HepG2 (cell line): ENCODE data around the gene LANCL2. TPM values are rescaled to one million over a fixed set of nuclear protein-coding genes. Genes with fewer than 3 reads are reported as not detected.

ENCODE experiments used
- ATAC-seq: fragments of 200-7000 bp; cut with Tn5 transposase; 3 replicates; pipeline ENCODE4 v1.9.1; 2020; ENCODE audit warnings: mild to moderate bottlenecking, moderate library complexity
- Bru-seq: library from RNA; stranded (reverse); fragments of 400-500 nt; gene quantifications from one replicate; lab custom pipeline; 2021; lab: Mats Ljungman, UMichigan
- BruChase-seq, 2 experiments: library from RNA; stranded (reverse); fragments of 400-500 nt; gene quantifications; one replicate each; lab custom pipeline; 2021; lab: Mats Ljungman, UMichigan
- BruUV-seq: library from RNA; stranded (reverse); fragments of 400-500 nt; replicated peaks from 2 replicates; lab custom pipeline; 2021; lab: Mats Ljungman, UMichigan
- CTCF ChIA-PET: fragments of 300-600 bp; formaldehyde crosslinking; extraction: SDS; loops from one replicate; lab custom pipeline; 2021; ENCODE audit warnings: low total read pairs, inconsistent platforms, low intra/inter-chr PET ratio; lab: Yijun Ruan, JAX
- POLR2A ChIA-PET: fragments of 350-600 bp; sonication (Branson Sonifier 250); formaldehyde crosslinking; loops from one replicate; lab custom pipeline; 2020; ENCODE audit warnings: antibody characterized with exemption, inconsistent platforms; lab: Yijun Ruan, JAX
- DNase-seq: peaks from one replicate; pipeline ENCODE4 v3.0.0-alpha.2; 2015; ENCODE audit warnings: low spot score
- FAIRE-seq: peaks from 3 replicates; lab custom pipeline; 2011; peaks lifted over from hg19 to GRCh38; lab: Jason Lieb, UNC
- H2AFZ ChIP-seq: one replicate; pipeline ENCODE4 v1.6.1; 2011; ENCODE audit warnings: low read length, inconsistent platforms
- H3K27ac ChIP-seq: fragments of 300-600 bp; 3 replicates; pipeline ENCODE4 v1.8.0; 2011; ENCODE audit warnings: mixed run types, mild to moderate bottlenecking, mixed read lengths, low read length, inconsistent platforms; ENCODE audit not compliant: insufficient read depth; ENCODE audit errors: extremely low read length
- H3K27me3 ChIP-seq, 2 experiments: fragments of 200-600 bp in 1 of 2; 2 replicates in 1 of 2; 3 replicates in 1 of 2; pipeline versions ENCODE4 v1.6.0 to v1.8.0; 2011; ENCODE audit warnings: low read length in 2 of 2, mild to moderate bottlenecking in 2 of 2, moderate library complexity in 2 of 2, inconsistent platforms in 1 of 2; ENCODE audit not compliant: insufficient read depth in 2 of 2, control insufficient read depth in 1 of 2
- H3K36me3 ChIP-seq, 2 experiments: fragments of 200-600 bp in 1 of 2; replicated peaks in 1 of 2; 2 replicates in 1 of 2; 3 replicates in 1 of 2; pipeline versions ENCODE4 v1.5.1 to v1.8.0; 2011; ENCODE audit warnings: low read length in 2 of 2, inconsistent platforms in 1 of 2; ENCODE audit not compliant: insufficient read depth in 2 of 2, control insufficient read depth in 1 of 2
- H3K4me1 ChIP-seq: 2 replicates; pipeline ENCODE4 v1.5.1; 2012; ENCODE audit warnings: low read length, inconsistent platforms; ENCODE audit not compliant: insufficient read depth
- H3K4me2 ChIP-seq: 2 replicates; pipeline ENCODE4 v1.6.0; 2011; ENCODE audit warnings: low read depth, low read length, inconsistent platforms
- H3K4me3 ChIP-seq, 3 experiments: fragments of 200-600 bp in 1 of 3; sonication (generic), shearing (Covaris generic) in 1 of 3; replicated peaks in 1 of 3; 2 replicates each; pipeline ENCODE4 v1.5.1; 2011 to 2016; ENCODE audit warnings: low read length in 3 of 3, inconsistent platforms in 2 of 3, low read depth in 2 of 3, mild to moderate bottlenecking in 2 of 3, control low read depth in 1 of 3, mixed read lengths in 1 of 3; ENCODE audit not compliant: insufficient read depth in 1 of 3
- H3K79me2 ChIP-seq: one replicate; pipeline ENCODE4 v1.6.1; 2011; ENCODE audit warnings: low read length, inconsistent platforms; ENCODE audit not compliant: insufficient read depth
- H3K9ac ChIP-seq: 2 replicates; pipeline ENCODE4 v1.6.0; 2011; ENCODE audit warnings: mild to moderate bottlenecking, low read depth, low read length, inconsistent platforms; ENCODE audit not compliant: insufficient read depth
- H3K9me3 ChIP-seq: 2 replicates; pipeline ENCODE4 v1.5.1; 2012; ENCODE audit warnings: mild to moderate bottlenecking, low read length
- H4K20me1 ChIP-seq: 2 replicates; pipeline ENCODE4 v1.6.0; 2011; ENCODE audit warnings: inconsistent platforms, mild to moderate bottlenecking, low read length, moderate library complexity; ENCODE audit not compliant: insufficient read depth
- AHR ChIP-seq: IDR thresholded peaks from 2 replicates; pipeline ENCODE4 v1.6.1; 2018; ENCODE audit warnings: missing genetic modification reagents, missing compliant biosample characterization
- HMGXB3 ChIP-seq: sonication (generic); formaldehyde crosslinking; IDR thresholded peaks from 2 replicates; pipeline ENCODE4 v1.4.0; 2020; ENCODE audit warnings: missing genetic modification reagents, borderline replicate concordance
- SOX6 ChIP-seq, 2 experiments: fragments of 450-650 bp in 1 of 2; sonication (generic) in 1 of 2; formaldehyde crosslinking in 1 of 2; IDR thresholded peaks; 2 replicates each; pipeline versions ENCODE4 v1.4.0 to v1.6.1; 2017 to 2020; ENCODE audit warnings: antibody characterized with exemption in 1 of 2, mild to moderate bottlenecking in 1 of 2, missing genetic modification reagents in 1 of 2
- SP140L ChIP-seq: sonication (generic); formaldehyde crosslinking; IDR thresholded peaks from 2 replicates; pipeline ENCODE4 v1.4.0; 2020; ENCODE audit warnings: missing genetic modification reagents, borderline replicate concordance
- ZNF33B ChIP-seq: sonication (generic); formaldehyde crosslinking; IDR thresholded peaks from 2 replicates; pipeline ENCODE4 v1.5.1; 2020; ENCODE audit warnings: mild to moderate bottlenecking, missing genetic modification reagents
- ZNF362 ChIP-seq: sonication (generic); formaldehyde crosslinking; IDR thresholded peaks from 2 replicates; pipeline ENCODE4 v1.4.0; 2020; ENCODE audit warnings: missing genetic modification reagents, mild to moderate bottlenecking, borderline replicate concordance
- ZNF446 ChIP-seq: sonication (generic); formaldehyde crosslinking; IDR thresholded peaks from 2 replicates; pipeline ENCODE4 v1.5.0; 2020; ENCODE audit warnings: mild to moderate bottlenecking, missing genetic modification reagents
- ZNF800 ChIP-seq: sonication (generic); formaldehyde crosslinking; IDR thresholded peaks from 2 replicates; pipeline ENCODE4 v1.4.0; 2020; ENCODE audit warnings: missing genetic modification reagents
- ZNF841 ChIP-seq: sonication (generic); formaldehyde crosslinking; IDR thresholded peaks from 2 replicates; pipeline ENCODE4 v1.8.1; 2023; ENCODE audit warnings: missing genetic modification reagents, borderline replicate concordance
- WGBS: methylation state at CpG from one replicate; pipeline ENCODE4 v1.1.6; 2017; ENCODE audit warnings: low lambda C conversion rate; 5-methylcytosine and 5-hydroxymethylcytosine counted together
- in situ Hi-C: cut with HindIII; loops from 2 replicates; pipeline ENCODE4 v1.10.0; 2017; ENCODE audit warnings: low pct_unique_long_range_greater_than_20kb; ENCODE audit not compliant: extremely low pct_ligation_motif_present
- intact Hi-C: fragments of 100-400 bp; cut with micrococcal nuclease; formaldehyde crosslinking; loops from one replicate; pipeline ENCODE4 v1.10.0; 2022; ENCODE audit not compliant: unreplicated experiment
- long read RNA-seq, 2 experiments: library from RNA in 1 of 2; library from polyadenylated mRNA in 1 of 2; stranded (forward) in 1 of 2; unstranded in 1 of 2; transcript quantifications; one replicate each; pipeline ENCODE4 v2.0.0, GENCODE V29; 2019 to 2022
- polyA minus RNA-seq, 3 experiments: library from RNA; depleted of rRNA, polyadenylated mRNA; stranded (reverse); fragments of >200 nt; gene quantifications; 2 replicates each; pipeline ENCODE4 v1.2.3, GENCODE V29; 2011; ENCODE audit warnings: low replicate concordance in 1 of 3
- polyA plus RNA-seq, 8 experiments: library from polyadenylated mRNA; depleted of rRNA in 3 of 8; stranded (reverse) in 7 of 8; unstranded in 1 of 8; fragments of >200 nt; fragmentation: Illumina TruSeq in 4 of 8; extraction: Trizol in 4 of 8; gene quantifications; 2 replicates each; pipeline versions ENCODE4 v1.2.1 to v1.2.3, GENCODE V29; 2011 to 2016; ENCODE audit warnings: low read depth in 4 of 8, missing spikeins in 1 of 8, mixed read lengths in 1 of 8; ENCODE audit not compliant: insufficient read depth in 1 of 8
- total RNA-seq, 5 experiments: library from RNA; depleted of rRNA; stranded (reverse); fragments of >200 nt; fragmentation: Illumina TruSeq; extraction: Trizol; gene quantifications; 2 replicates each; pipeline ENCODE4 v1.2.3, GENCODE V29; 2016; ENCODE audit warnings: low read depth in 1 of 5

The LANCL2 gene
- 13.8 and 22.0 TPM in 2 replicates for total RNA-seq (2016; rRNA removed; fragmentation: Illumina TruSeq; extraction: Trizol)
- total RNA-seq (2016; cell fraction: cytosol; rRNA removed; fragmentation: Illumina TruSeq; extraction: Trizol; ENCODE audit: low read depth), result 4.6 and 5.7 TPM in 2 replicates
- 14.5 and 21.5 TPM in 2 replicates for total RNA-seq (2016; cell fraction: insoluble cytoplasmic fraction; rRNA removed; fragmentation: Illumina TruSeq; extraction: Trizol)
- total RNA-seq (2016; cell fraction: membrane; rRNA removed; fragmentation: Illumina TruSeq; extraction: Trizol), result 6.3 TPM in 2 replicates
- total RNA-seq (2016; cell fraction: nucleus; rRNA removed; fragmentation: Illumina TruSeq; extraction: Trizol), result 9.4 and 10.2 TPM in 2 replicates
- 9.8 and 10.0 TPM in 2 replicates for polyA plus RNA-seq (2011; rRNA removed)
- 11.7 and 12.5 TPM in 2 replicates for polyA plus RNA-seq (2011; cell fraction: cytosol; rRNA removed)
- 3.7 and 6.6 TPM in 2 replicates for polyA plus RNA-seq (2011; cell fraction: nucleus; rRNA removed)
- polyA plus RNA-seq (2012), result 7.3 and 8.8 TPM in 2 replicates
- polyA plus RNA-seq (2016; cell fraction: cytosol; fragmentation: Illumina TruSeq; extraction: Trizol; ENCODE audit: low read depth), result 4.1 and 4.3 TPM in 2 replicates
- 19.0 and 21.3 TPM in 2 replicates for polyA plus RNA-seq (2016; cell fraction: insoluble cytoplasmic fraction; fragmentation: Illumina TruSeq; extraction: Trizol; ENCODE audit: low read depth)
- polyA plus RNA-seq (2016; cell fraction: membrane; fragmentation: Illumina TruSeq; extraction: Trizol; ENCODE audit: low read depth), result 5.6 and 6.6 TPM in 2 replicates
- 11.1 and 16.0 TPM in 2 replicates for polyA plus RNA-seq (2016; cell fraction: nucleus; fragmentation: Illumina TruSeq; extraction: Trizol; ENCODE audit: insufficient read depth, low read depth)
- polyA minus RNA-seq (2011; rRNA and poly(A)+ RNA removed; ENCODE audit: low replicate concordance), result 30.3 and 36.9 TPM in 2 replicates
- 7.6 and 8.4 TPM in 2 replicates for polyA minus RNA-seq (2011; cell fraction: cytosol; rRNA and poly(A)+ RNA removed)
- 4.7 and 8.1 TPM in 2 replicates for polyA minus RNA-seq (2011; cell fraction: nucleus; rRNA and poly(A)+ RNA removed)
- Bru-seq, nascent RNA, result percentile 81 among the genes with signal in this experiment
- BruChase-seq, experiment 1, labeled RNA remaining after a 6-hour chase, result percentile 70 among the genes with signal in this experiment
- BruChase-seq, experiment 2, labeled RNA remaining after a 2-hour chase, result percentile 61 among the genes with signal in this experiment
- long read RNA-seq, experiment 1, full-length matches to known transcripts, result 11 of 16 reads
- long read RNA-seq, experiment 1, partial matches to known transcripts, result 2 of 16 reads
- long read RNA-seq, experiment 1, other reads (novel, unspliced or antisense), result 3 of 16 reads
- long read RNA-seq, experiment 2, full-length matches to known transcripts, result 12 of 41 reads
- long read RNA-seq, experiment 2, partial matches to known transcripts, result 9 of 41 reads
- long read RNA-seq, experiment 2, other reads (novel, unspliced or antisense), result 20 of 41 reads

GRCh38 chr7:55365205-55365674, at the start of gene LANCL2:
LANCL2 (plus strand) TSS chr7:55365337; CDS start chr7:55366026, 689 bp downstream.
- peak within 1 kb of the TSS; percentile 98 to 99 (median 98) for H3K4me3 ChIP-seq
- peaks cover 21% of the 10 kb centered on the region for H3K79me2 ChIP-seq
- no peaks in the 10 kb centered on the region; a peak in 1 of 5 replicates for H3K36me3 ChIP-seq
- in situ Hi-C loops (no loop called here), intact Hi-C loops (loop anchor here (2.0 kb wide), 1 partner anchor 206 kb away; no protein-coding TSS in a partner anchor)
- no peak for FAIRE-seq
- no TSS peak for BruUV-seq
- peak; percentile 62 for ATAC-seq
- CTCF ChIA-PET, result no interaction called here
- H3K27me3 ChIP-seq, result no peaks in the 10 kb centered on the region; a peak in 1 of 5 replicates
- H4K20me1 ChIP-seq, result no peaks in the 10 kb centered on the region
- H3K9me3 ChIP-seq, result no peaks in the 10 kb centered on the region
- peak within 1 kb of the TSS; percentile 71 for H3K4me2 ChIP-seq
- H3K27ac ChIP-seq, result peak within 1 kb of the TSS; percentile 99
- DNase-seq, result no peak
- H3K9ac ChIP-seq, result peak within 1 kb of the TSS; percentile 100
- POLR2A ChIA-PET, result interaction anchor here (0.8 to 1.9 kb wide), 13 partner anchors 8 to 741 kb away, joined by 3 to 8 read pairs (median 4); partner anchors contain the start of genes CHCHD2, SEC61G and VOPP1
- 0% methylated on average over 20 of the region's 28 CpGs for WGBS
- H2AFZ ChIP-seq, result no peak within 1 kb of the TSS
- peaks cover 44% of the 10 kb centered on the region for H3K4me1 ChIP-seq
- 0 out of 2 replicates have a peak, but pooled peaks have one; percentile 3 for TF ChIP-seq AHR (CRISPR knock-in tag)
- no peak for TF ChIP-seq SOX6 (IDR thresholded peaks at IDR 0.05)
- TF ChIP-seq SOX6 (CRISPR knock-in tag; IDR thresholded peaks at IDR 0.05), result no peak
- TF ChIP-seq HMGXB3 (CRISPR knock-in tag), result 0 out of 2 replicates have a peak, but pooled peaks have one; percentile 7
- TF ChIP-seq ZNF446, result 0 out of 2 replicates have a peak, but pooled peaks have one; percentile 3
- no peak for TF ChIP-seq SP140L
- TF ChIP-seq ZNF841 (CRISPR knock-in tag), result no peak
- TF ChIP-seq ZNF800 (CRISPR knock-in tag), result 0 out of 2 replicates have a peak, but pooled peaks have one; percentile 2
- TF ChIP-seq ZNF362 (CRISPR knock-in tag), result 0 out of 2 replicates have a peak, but pooled peaks have one; percentile 11
- TF ChIP-seq ZNF33B (CRISPR knock-in tag), result no peak
